Measurements from ENCODE around the gene SQSTM1.

GRCh38 chr5:179821298-179822058 lies 773 bp downstream of the SQSTM1 start:
- TF ChIP-seq RNF2 (IDR thresholded peaks at IDR 0.05) (no peak), ZFP36 (IDR thresholded peaks at IDR 0.05; ENCODE audit: low read depth, low read length, partially characterized antibody) (no peak), ZNF143 (CRISPR knock-in tag; IDR thresholded peaks at IDR 0.05) (no peak), TAF1 (IDR thresholded peaks at IDR 0.05; ENCODE audit: control insufficient read depth, extremely low read depth, insufficient read depth, low read length, severe bottlenecking) (peak; percentile 57), STAG1 (CRISPR knock-in tag; IDR thresholded peaks at IDR 0.05; ENCODE audit: borderline replicate concordance) (no peak), ZC3H4 (CRISPR knock-in tag; IDR thresholded peaks at IDR 0.05; ENCODE audit: borderline replicate concordance) (peak; percentile 22; the same call in 1 of the 2 replicates), POLR2A (conservative IDR thresholded peaks at IDR 0.05) (peak; percentile 38)

Data from K562 (cell line).